ENCODE results near the gene MYL10. TPM values are rescaled to one million over a fixed set of nuclear protein-coding genes. Genes with fewer than 3 reads are reported as not detected.

The MYL10 gene
- total and polyA plus RNA-seq, 10 of the 15 experiments (the other 5 are each of a cell fraction or from before 2014, with no cell fraction given), result not detected

- Histone ChIP-seq H2AFZ (ENCODE audit: control insufficient read depth, low read depth, low read length) (no peak overlapping the region), H3K36me3 (ENCODE audit: control insufficient read depth in 2 of 2, insufficient read depth in 2 of 2, low read length in 1 of 2) (no peaks in the 10 kb centered on the region), H3K4me2 (ENCODE audit: control insufficient read depth, insufficient read depth) (no peak overlapping the region), H3K9me3 (replicated peaks; ENCODE audit: control insufficient read depth, insufficient read depth, low read length) (peaks cover 1% of the 10 kb centered on the region; the same call in 1 of the 3 replicates), H3K4me1 (ENCODE audit: control insufficient read depth, insufficient read depth, low read length) (no peaks in the 10 kb centered on the region), H3K27ac (ENCODE audit: control insufficient read depth, insufficient read depth) (no peak overlapping the region), H3K4me3 (no peak overlapping the region), H3K27me3 (replicated peaks in 1 of 2; ENCODE audit: control insufficient read depth in 2 of 2, insufficient read depth in 2 of 2, low read length in 1 of 2) (no peaks in the 10 kb centered on the region; a peak in 1 of 4 replicates), H3K9ac (ENCODE audit: control insufficient read depth, insufficient read depth, low read length) (no peak overlapping the region), H4K20me1 (ENCODE audit: control insufficient read depth, insufficient read depth) (no peaks in the 10 kb centered on the region), H3K79me2 (ENCODE audit: control insufficient read depth, insufficient read depth, low read length) (no peaks in the 10 kb centered on the region)
- CTCF ChIA-PET, result no interaction called here
- SMC1A ChIA-PET (ENCODE audit: uncharacterized antibody, unreplicated experiment), result no interaction called here
- in situ Hi-C loops (cut with MboI) (no loop called here), intact Hi-C loops (cut with micrococcal nuclease; ENCODE audit: unreplicated experiment) (no loop called here)
- no TSS peak for BruUV-seq (replicated peaks)
- RAD21 ChIA-PET (ENCODE audit: unreplicated experiment), result no interaction called here
- POLR2A ChIA-PET, result no interaction called here
- no peak for FAIRE-seq
- DNase-seq (ENCODE audit: low read depth, low spot score), result no peak
- 0% methylated on average over 2 of the region's 2 CpGs for WGBS (ENCODE audit: insufficient coverage, insufficient replicate concordance, low lambda C conversion rate, missing lambda C conversion rate)
- ATAC-seq, result no peak
- TF ChIP-seq NRF1 (conservative IDR thresholded peaks at IDR 0.05; ENCODE audit: low read depth, low read length) (no peak), ZNF687 (IDR thresholded peaks at IDR 0.05) (no peak), ZNF217 (IDR thresholded peaks at IDR 0.05) (no peak), RFX5 (IDR thresholded peaks at IDR 0.05; ENCODE audit: low read depth, low read length) (no peak), RBBP5 (conservative IDR thresholded peaks at IDR 0.05) (no peak), TBL1XR1 (IDR thresholded peaks at IDR 0.05; ENCODE audit: low read depth, low read length) (no peak), CEBPB (IDR thresholded peaks at IDR 0.05; ENCODE audit: borderline replicate concordance in 1 of 2, low read depth in 2 of 2, low read length in 2 of 2) (no peak), MAX (IDR thresholded peaks at IDR 0.05; ENCODE audit: low read depth, low read length) (no peak), ESRRA (IDR thresholded peaks at IDR 0.05; ENCODE audit: low read length) (no peak), CUX1 (IDR thresholded peaks at IDR 0.05; ENCODE audit: insufficient replicate concordance, low read depth, low read length) (no peak), HDGF (IDR thresholded peaks at IDR 0.05) (no peak), SMAD5 (IDR thresholded peaks at IDR 0.05; ENCODE audit: low read depth) (no peak), BRCA1 (IDR thresholded peaks at IDR 0.05; ENCODE audit: low read depth, low read length) (no peak), SREBF1 (IDR thresholded peaks at IDR 0.05; ENCODE audit: low read length) (no peak)
Measured at GRCh38 chr7:101659706-101660105, 30.6 kb upstream of the MYL10 start.
